Measurements from ENCODE around the gene RIMKLA.

- TF ChIP-seq TAF1 (IDR thresholded peaks at IDR 0.05; ENCODE audit: low read depth) = no peak
- TF ChIP-seq ZBTB7A (IDR thresholded peaks at IDR 0.05; ENCODE audit: low read depth) = no peak
- TF ChIP-seq CEBPB (IDR thresholded peaks at IDR 0.05) = no peak
- TF ChIP-seq EP300 (IDR thresholded peaks at IDR 0.05; ENCODE audit: borderline replicate concordance) = no peak
- TF ChIP-seq REST (IDR thresholded peaks at IDR 0.05; ENCODE audit: low read depth) = no peak
- TF ChIP-seq YY1 (IDR thresholded peaks at IDR 0.05; ENCODE audit: low read depth) = no peak
- no peak for TF ChIP-seq RAD21 (IDR thresholded peaks at IDR 0.05; ENCODE audit: low read depth)
- TF ChIP-seq TEAD4 (IDR thresholded peaks at IDR 0.05) = no peak
- TF ChIP-seq CREB1 (IDR thresholded peaks at IDR 0.05; ENCODE audit: low read depth) = no peak
Observed at GRCh38 chr1:42370876-42371549, 9.6 kb upstream of the RIMKLA start.

Data from Ishikawa (cell line).